ENCODE measurements around the gene CAPN15.

Gene CAPN15

GRCh38 chr16:576823-577201 lies 49.3 kb downstream of the CAPN15 start:
- Histone ChIP-seq H3K36me3 (ENCODE audit: control insufficient read depth, insufficient read depth, low read length) (peaks cover 40% of the 10 kb centered on the region), H3K4me1 (ENCODE audit: control insufficient read depth, insufficient read depth, low read length, poor library complexity, severe bottlenecking) (no peaks in the 10 kb centered on the region), H3K4me3 (ENCODE audit: extremely low read depth, insufficient read depth, low read length, poor library complexity, severe bottlenecking) (no peak overlapping the region), H3K9me3 (ENCODE audit: control insufficient read depth, low read length) (no peaks in the 10 kb centered on the region), H3K27ac (ENCODE audit: low read depth, low read length, severe bottlenecking) (no peak overlapping the region)
- 90% methylated on average over 2 of the region's 8 CpGs; no CpG with 5 or more reads in 1 of the 2 experiments for WGBS, 2 experiments (ENCODE audit: insufficient coverage in 2 of 2)

DNA sequence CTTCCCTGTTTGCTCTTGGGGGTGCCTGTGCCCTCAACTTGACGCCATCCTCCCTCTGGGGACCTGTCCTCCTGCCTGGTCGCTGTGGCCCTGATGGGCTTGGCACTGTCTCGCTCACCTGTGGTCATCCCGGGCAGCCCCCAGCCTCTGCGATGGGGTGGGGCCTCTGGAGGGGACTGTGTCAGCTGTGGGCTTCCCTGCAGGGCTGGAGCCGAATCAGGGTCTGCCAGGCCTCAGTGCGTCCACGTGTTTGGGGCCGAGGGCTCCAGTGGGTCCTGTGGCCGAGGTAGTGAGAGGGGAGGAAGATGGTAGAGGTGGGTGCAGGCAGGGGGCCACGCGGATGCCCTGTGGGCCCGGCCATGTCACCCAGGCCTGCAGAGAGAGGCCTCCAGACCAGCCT lies 50.3 kb downstream of the CAPN15 start:
- Histone ChIP-seq H3K36me3 (ENCODE audit: control insufficient read depth, insufficient read depth, low read length) (peaks cover 40% of the 10 kb centered on the region), H3K4me1 (ENCODE audit: control insufficient read depth, insufficient read depth, low read length, poor library complexity, severe bottlenecking) (no peaks in the 10 kb centered on the region), H3K4me3 (ENCODE audit: extremely low read depth, insufficient read depth, low read length, poor library complexity, severe bottlenecking) (no peak overlapping the region), H3K9me3 (ENCODE audit: control insufficient read depth, low read length) (no peaks in the 10 kb centered on the region), H3K27ac (ENCODE audit: low read depth, low read length, severe bottlenecking) (no peak overlapping the region)
- WGBS, 2 experiments (ENCODE audit: insufficient coverage in 2 of 2), result 94 to 96% methylated on average over 8 to 9 of the region's 13 CpGs

- H3K4me3 ChIP-seq (ENCODE audit: extremely low read depth, insufficient read depth, low read length, poor library complexity, severe bottlenecking), result no peak overlapping the region
- H3K4me1 ChIP-seq (ENCODE audit: control insufficient read depth, insufficient read depth, low read length, poor library complexity, severe bottlenecking), result no peaks in the 10 kb centered on the region
- H3K27ac ChIP-seq (ENCODE audit: low read depth, low read length, severe bottlenecking), result no peak overlapping the region
- peaks cover 37% of the 10 kb centered on the region for H3K36me3 ChIP-seq (ENCODE audit: control insufficient read depth, insufficient read depth, low read length)
- WGBS, 2 experiments (ENCODE audit: insufficient coverage in 2 of 2), result 91 to 95% methylated on average over 21 to 22 of the region's 24 CpGs
- no peaks in the 10 kb centered on the region for H3K9me3 ChIP-seq (ENCODE audit: control insufficient read depth, low read length)
Measured at GRCh38 chr16:578232-578869, 50.8 kb downstream of the CAPN15 start.

- 34 to 39% methylated on average over 19 to 24 of the region's 34 CpGs for WGBS, 2 experiments (ENCODE audit: insufficient coverage in 2 of 2)
- H3K4me3 ChIP-seq (ENCODE audit: extremely low read depth, insufficient read depth, low read length, poor library complexity, severe bottlenecking), result no peak overlapping the region
Measured at GRCh38 chr16:578870-579405, 51.4 kb downstream of the CAPN15 start.

GRCh38 chr16:580141-580945 lies 52.8 kb downstream of the CAPN15 start:
- 95 to 96% methylated on average over 26 to 27 of the region's 27 CpGs for whole genome bisulfite sequencing, 2 experiments (ENCODE audit: insufficient coverage in 2 of 2)
- Histone ChIP-seq H3K36me3 (ENCODE audit: control insufficient read depth, insufficient read depth, low read length) (peaks cover 19% of the 10 kb centered on the region), H3K4me3 (ENCODE audit: extremely low read depth, insufficient read depth, low read length, poor library complexity, severe bottlenecking) (no peak overlapping the region), H3K9me3 (ENCODE audit: control insufficient read depth, low read length) (no peaks in the 10 kb centered on the region), H3K4me1 (ENCODE audit: control insufficient read depth, insufficient read depth, low read length, poor library complexity, severe bottlenecking) (no peaks in the 10 kb centered on the region), H3K27ac (ENCODE audit: low read depth, low read length, severe bottlenecking) (no peak overlapping the region)

More at GRCh38 chr16:578870-579405, 51.4 kb downstream of the CAPN15 start:
- H3K4me1 ChIP-seq (ENCODE audit: control insufficient read depth, insufficient read depth, low read length, poor library complexity, severe bottlenecking), result no peaks in the 10 kb centered on the region
- no peaks in the 10 kb centered on the region for H3K9me3 ChIP-seq (ENCODE audit: control insufficient read depth, low read length)
- peaks cover 31% of the 10 kb centered on the region for H3K36me3 ChIP-seq (ENCODE audit: control insufficient read depth, insufficient read depth, low read length)
- H3K27ac ChIP-seq (ENCODE audit: low read depth, low read length, severe bottlenecking), result no peak overlapping the region

- Histone ChIP-seq H3K36me3 (ENCODE audit: control insufficient read depth, insufficient read depth, low read length) (peaks cover 12% of the 10 kb centered on the region), H3K9me3 (ENCODE audit: control insufficient read depth, low read length) (no peaks in the 10 kb centered on the region), H3K4me3 (ENCODE audit: extremely low read depth, insufficient read depth, low read length, poor library complexity, severe bottlenecking) (no peak overlapping the region), H3K4me1 (ENCODE audit: control insufficient read depth, insufficient read depth, low read length, poor library complexity, severe bottlenecking) (no peaks in the 10 kb centered on the region), H3K27ac (ENCODE audit: low read depth, low read length, severe bottlenecking) (no peak overlapping the region)
- WGBS, 2 experiments (ENCODE audit: insufficient coverage in 2 of 2), result 97 to 98% methylated on average over 16 to 17 of the region's 19 CpGs
Measured at GRCh38 chr16:580946-581498, 53.5 kb downstream of the CAPN15 start.

GRCh38 chr16:582218-582613 lies 54.7 kb downstream of the CAPN15 start:
- Histone ChIP-seq H3K27ac (ENCODE audit: low read depth, low read length, severe bottlenecking) (no peak overlapping the region), H3K4me1 (ENCODE audit: control insufficient read depth, insufficient read depth, low read length, poor library complexity, severe bottlenecking) (no peaks in the 10 kb centered on the region), H3K9me3 (ENCODE audit: control insufficient read depth, low read length) (no peaks in the 10 kb centered on the region), H3K4me3 (ENCODE audit: extremely low read depth, insufficient read depth, low read length, poor library complexity, severe bottlenecking) (no peak overlapping the region), H3K36me3 (ENCODE audit: control insufficient read depth, insufficient read depth, low read length) (peaks cover 7% of the 10 kb centered on the region)
- 95 to 96% methylated on average over 2 to 12 of the region's 18 CpGs for WGBS, 2 experiments (ENCODE audit: insufficient coverage in 2 of 2)

GRCh38 chr16:582614-583331 lies 55.3 kb downstream of the CAPN15 start:
- WGBS, 2 experiments (ENCODE audit: insufficient coverage in 2 of 2), result 86 to 90% methylated on average over 14 to 21 of the region's 21 CpGs
- H3K4me1 ChIP-seq (ENCODE audit: control insufficient read depth, insufficient read depth, low read length, poor library complexity, severe bottlenecking), result peaks cover 2% of the 10 kb centered on the region
- H3K27ac ChIP-seq (ENCODE audit: low read depth, low read length, severe bottlenecking), result no peak overlapping the region
- no peak overlapping the region for H3K4me3 ChIP-seq (ENCODE audit: extremely low read depth, insufficient read depth, low read length, poor library complexity, severe bottlenecking)
- no peaks in the 10 kb centered on the region for H3K9me3 ChIP-seq (ENCODE audit: control insufficient read depth, low read length)
- peaks cover 7% of the 10 kb centered on the region for H3K36me3 ChIP-seq (ENCODE audit: control insufficient read depth, insufficient read depth, low read length)

GRCh38 chr16:583470-583814 lies 55.9 kb downstream of the CAPN15 start:
- no peak overlapping the region for H3K4me3 ChIP-seq (ENCODE audit: extremely low read depth, insufficient read depth, low read length, poor library complexity, severe bottlenecking)
- peaks cover 7% of the 10 kb centered on the region for H3K36me3 ChIP-seq (ENCODE audit: control insufficient read depth, insufficient read depth, low read length)
- H3K4me1 ChIP-seq (ENCODE audit: control insufficient read depth, insufficient read depth, low read length, poor library complexity, severe bottlenecking), result peaks cover 8% of the 10 kb centered on the region
- no peaks in the 10 kb centered on the region for H3K9me3 ChIP-seq (ENCODE audit: control insufficient read depth, low read length)
- WGBS, 2 experiments (ENCODE audit: insufficient coverage in 2 of 2), result 32 to 33% methylated on average over 15 to 16 of the region's 16 CpGs
- no peak overlapping the region for H3K27ac ChIP-seq (ENCODE audit: low read depth, low read length, severe bottlenecking)

- WGBS, 2 experiments (ENCODE audit: insufficient coverage in 2 of 2), result 67 to 69% methylated on average over 22 to 27 of the region's 38 CpGs
- H3K9me3 ChIP-seq (ENCODE audit: control insufficient read depth, low read length), result no peaks in the 10 kb centered on the region
- no peak overlapping the region for H3K4me3 ChIP-seq (ENCODE audit: extremely low read depth, insufficient read depth, low read length, poor library complexity, severe bottlenecking)
- H3K27ac ChIP-seq (ENCODE audit: low read depth, low read length, severe bottlenecking), result no peak overlapping the region
- peaks cover 7% of the 10 kb centered on the region for H3K36me3 ChIP-seq (ENCODE audit: control insufficient read depth, insufficient read depth, low read length)
- peaks cover 8% of the 10 kb centered on the region for H3K4me1 ChIP-seq (ENCODE audit: control insufficient read depth, insufficient read depth, low read length, poor library complexity, severe bottlenecking)
Measured at GRCh38 chr16:583815-584591, 56.5 kb downstream of the CAPN15 start.
